OCI-LY1 (cell line): Measurements from ENCODE around the gene CYTL1.

Experiments used
- H2AFZ ChIP-seq: fragments of 200-600 bp; sonication (generic), shearing (Covaris generic); 2 replicates; pipeline ENCODE4 v1.6.0; 2014; ENCODE audit warnings: antibody characterized with exemption, mild to moderate bottlenecking, low read length
- H3F3A ChIP-seq: fragments of 200-600 bp; sonication (generic), shearing (Covaris generic); 2 replicates; pipeline ENCODE4 v1.6.0; 2014; ENCODE audit warnings: mild to moderate bottlenecking, antibody characterized with exemption, low read length, moderate library complexity; ENCODE audit not compliant: insufficient read depth
- H3K27ac ChIP-seq: fragments of 200-600 bp; sonication (generic); 2 replicates; pipeline ENCODE4 v1.5.1; 2014; ENCODE audit warnings: low read length, mixed run types, mild to moderate bottlenecking, low read depth; ENCODE audit not compliant: poor library complexity, severe bottlenecking
- H3K27me3 ChIP-seq: fragments of 200-600 bp; sonication (generic); 2 replicates; pipeline ENCODE4 v1.6.0; 2014; ENCODE audit warnings: antibody characterized with exemption, mild to moderate bottlenecking, low read length, moderate library complexity; ENCODE audit not compliant: insufficient read depth
- H3K36me3 ChIP-seq: fragments of 200-600 bp; sonication (generic); 2 replicates; pipeline ENCODE4 v1.6.1; 2014; ENCODE audit warnings: mild to moderate bottlenecking, antibody characterized with exemption, low read length, moderate library complexity, mixed read lengths; ENCODE audit not compliant: insufficient read depth
- H3K4me1 ChIP-seq: fragments of 200-600 bp; sonication (generic); 2 replicates; pipeline ENCODE4 v1.5.1; 2014; ENCODE audit warnings: mild to moderate bottlenecking, low read length, moderate library complexity; ENCODE audit not compliant: insufficient read depth, severe bottlenecking
- H3K4me2 ChIP-seq: fragments of 200-600 bp; sonication (generic), shearing (Covaris generic); 2 replicates; pipeline ENCODE4 v1.6.1; 2014; ENCODE audit warnings: low read length
- H3K4me3 ChIP-seq: fragments of 200-600 bp; sonication (generic); 2 replicates; pipeline ENCODE4 v1.5.1; 2014; ENCODE audit warnings: low read length, low read depth, mild to moderate bottlenecking, mixed read lengths; ENCODE audit not compliant: poor library complexity, severe bottlenecking
- H3K79me2 ChIP-seq: fragments of 200-600 bp; shearing (Covaris generic); 2 replicates; pipeline ENCODE4 v1.6.1; 2016; ENCODE audit warnings: mixed run types, low read length, mixed read lengths; ENCODE audit not compliant: insufficient read depth
- H3K9ac ChIP-seq: fragments of 200-600 bp; sonication (generic), shearing (Covaris generic); 2 replicates; pipeline ENCODE4 v1.6.1; 2014; ENCODE audit warnings: mild to moderate bottlenecking, low read length, mixed read lengths
- H3K9me2 ChIP-seq: fragments of 200-600 bp; sonication (generic), shearing (Covaris generic); 2 replicates; pipeline ENCODE4 v1.6.1; 2014; ENCODE audit warnings: low read depth, mild to moderate bottlenecking, low read length, mixed read lengths
- H3K9me3 ChIP-seq: fragments of 200-600 bp; shearing (Covaris generic); 2 replicates; pipeline ENCODE4 v1.6.1; 2014; ENCODE audit warnings: low read length, mixed read lengths
- H4K20me1 ChIP-seq: fragments of 200-600 bp; sonication (generic), shearing (Covaris generic); 2 replicates; pipeline ENCODE4 v1.6.0; 2016; ENCODE audit warnings: mild to moderate bottlenecking, low read length; ENCODE audit not compliant: insufficient read depth
- EZH2 ChIP-seq: fragments of 200-600 bp; sonication (generic), shearing (Covaris generic); IDR thresholded peaks from 2 replicates; pipeline ENCODE4 v1.8.0; 2017; ENCODE audit warnings: borderline replicate concordance, mixed run types, mild to moderate bottlenecking, antibody characterized with exemption, low read length, moderate library complexity, mixed read lengths
- TF ChIP-seq, protein P1 (sequence below): fragments of 200-600 bp; sonication (generic), shearing (Covaris generic); IDR thresholded peaks from 2 replicates; pipeline ENCODE4 v1.5.1; 2017; ENCODE audit warnings: mild to moderate bottlenecking, antibody characterized with exemption, low read length, moderate library complexity, mixed read lengths

The CYTL1 gene

GRCh38 chr4:5026371-5026770 is 7.1 kb upstream of the CYTL1 start:
- Histone ChIP-seq H3K4me2 (no peak overlapping the region), H3K27me3 (no peaks in the 10 kb centered on the region; the same call in 1 of the 2 replicates), H3K4me3 (no peak overlapping the region), H3F3A (no peaks in the 10 kb centered on the region), H4K20me1 (no peaks in the 10 kb centered on the region), H3K79me2 (no peaks in the 10 kb centered on the region), H3K36me3 (no peaks in the 10 kb centered on the region), H3K9ac (no peak overlapping the region), H3K9me3 (no peaks in the 10 kb centered on the region), H3K27ac (no peak overlapping the region), H2AFZ (no peak overlapping the region), H3K4me1 (no peaks in the 10 kb centered on the region), H3K9me2 (no peaks in the 10 kb centered on the region)
- TF ChIP-seq, protein P1, sequence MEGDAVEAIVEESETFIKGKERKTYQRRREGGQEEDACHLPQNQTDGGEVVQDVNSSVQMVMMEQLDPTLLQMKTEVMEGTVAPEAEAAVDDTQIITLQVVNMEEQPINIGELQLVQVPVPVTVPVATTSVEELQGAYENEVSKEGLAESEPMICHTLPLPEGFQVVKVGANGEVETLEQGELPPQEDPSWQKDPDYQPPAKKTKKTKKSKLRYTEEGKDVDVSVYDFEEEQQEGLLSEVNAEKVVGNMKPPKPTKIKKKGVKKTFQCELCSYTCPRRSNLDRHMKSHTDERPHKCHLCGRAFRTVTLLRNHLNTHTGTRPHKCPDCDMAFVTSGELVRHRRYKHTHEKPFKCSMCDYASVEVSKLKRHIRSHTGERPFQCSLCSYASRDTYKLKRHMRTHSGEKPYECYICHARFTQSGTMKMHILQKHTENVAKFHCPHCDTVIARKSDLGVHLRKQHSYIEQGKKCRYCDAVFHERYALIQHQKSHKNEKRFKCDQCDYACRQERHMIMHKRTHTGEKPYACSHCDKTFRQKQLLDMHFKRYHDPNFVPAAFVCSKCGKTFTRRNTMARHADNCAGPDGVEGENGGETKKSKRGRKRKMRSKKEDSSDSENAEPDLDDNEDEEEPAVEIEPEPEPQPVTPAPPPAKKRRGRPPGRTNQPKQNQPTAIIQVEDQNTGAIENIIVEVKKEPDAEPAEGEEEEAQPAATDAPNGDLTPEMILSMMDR: no peak
- TF ChIP-seq EZH2: no peak

GRCh38 chr4:5024673-5025072 is 5.4 kb upstream of the CYTL1 start:
- H3K27me3 ChIP-seq: no peaks in the 10 kb centered on the region; the same call in 1 of the 2 replicates
- H3F3A ChIP-seq: no peaks in the 10 kb centered on the region
- H3K9me2 ChIP-seq: no peaks in the 10 kb centered on the region
- H3K79me2 ChIP-seq: no peaks in the 10 kb centered on the region
- TF ChIP-seq, protein P1: no peak
- no peak for TF ChIP-seq EZH2
- no peaks in the 10 kb centered on the region for H3K4me1 ChIP-seq
- no peak overlapping the region for H3K4me2 ChIP-seq
- no peaks in the 10 kb centered on the region for H3K36me3 ChIP-seq
- no peaks in the 10 kb centered on the region for H3K9me3 ChIP-seq
- no peaks in the 10 kb centered on the region for H4K20me1 ChIP-seq
- no peak overlapping the region for H3K9ac ChIP-seq
- no peak overlapping the region for H3K4me3 ChIP-seq
- H2AFZ ChIP-seq: no peak overlapping the region
- no peak overlapping the region for H3K27ac ChIP-seq

GRCh38 chr4:5021546-5021945 is 2.3 kb upstream of the CYTL1 start:
- no peaks in the 10 kb centered on the region for H4K20me1 ChIP-seq
- H3K36me3 ChIP-seq: no peaks in the 10 kb centered on the region
- H3K27ac ChIP-seq: no peak overlapping the region
- no peak for TF ChIP-seq EZH2
- TF ChIP-seq, protein P1: no peak
- no peak overlapping the region for H2AFZ ChIP-seq
- H3K9ac ChIP-seq: no peak overlapping the region
- no peaks in the 10 kb centered on the region for H3K4me1 ChIP-seq
- H3K79me2 ChIP-seq: no peaks in the 10 kb centered on the region
- no peaks in the 10 kb centered on the region for H3K9me2 ChIP-seq
- H3K4me2 ChIP-seq: no peak overlapping the region
- no peaks in the 10 kb centered on the region; the same call in 1 of the 2 replicates for H3K27me3 ChIP-seq
- H3K4me3 ChIP-seq: no peak overlapping the region
- no peaks in the 10 kb centered on the region for H3K9me3 ChIP-seq
- no peaks in the 10 kb centered on the region for H3F3A ChIP-seq
